ENCODE measurements around the gene MTUS2.

DNA sequence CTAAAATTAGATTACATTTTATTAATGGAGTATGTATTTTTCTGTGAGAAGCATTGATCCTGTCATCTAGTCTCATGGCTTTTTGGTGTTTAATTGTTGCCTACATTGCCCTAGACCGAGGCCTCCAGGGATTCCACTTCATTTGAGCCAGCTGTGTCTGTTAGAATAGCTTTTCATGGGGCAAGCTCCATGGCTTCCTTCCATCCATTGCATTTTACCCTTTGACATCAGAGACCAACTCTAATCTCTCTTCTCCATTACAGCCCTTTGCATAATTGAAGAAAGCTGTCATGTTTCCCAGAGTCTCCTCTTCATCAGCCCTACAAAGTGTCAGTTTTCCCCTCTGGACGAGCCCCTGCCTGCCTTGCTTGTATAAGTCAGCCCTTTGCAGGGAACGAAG, 70.6 kb downstream of the MTUS2 start:
- no peak for TF ChIP-seq FOXA1 (IDR thresholded peaks at IDR 0.05)
- TF ChIP-seq NFRKB (IDR thresholded peaks at IDR 0.05) = no peak
- no peak for TF ChIP-seq TARDBP (IDR thresholded peaks at IDR 0.05)
- no peak for TF ChIP-seq ARNT (IDR thresholded peaks at IDR 0.05)
- no peak for TF ChIP-seq BHLHE40 (IDR thresholded peaks at IDR 0.05; ENCODE audit: borderline replicate concordance)
- TF ChIP-seq FOXM1 (IDR thresholded peaks at IDR 0.05; ENCODE audit: borderline replicate concordance) = no peak
- TF ChIP-seq ZNF384 (IDR thresholded peaks at IDR 0.05) = no peak

Measured in HEK293T (cell line).